IMR-90 (cell line): ENCODE results near the gene LTBP4. TPM values are rescaled to one million over a fixed set of nuclear protein-coding genes. Genes with fewer than 3 reads are reported as not detected.

Experiments
- ATAC-seq: fragments of 200-7000 bp; cut with Tn5 transposase; 2 replicates; pipeline ENCODE4 v1.9.1; 2020; ENCODE audit warnings: low read depth, mild to moderate bottlenecking, moderate library complexity
- BruUV-seq: library from RNA; stranded (reverse); fragments of 400-500 nt; replicated peaks from 2 replicates; lab custom pipeline; 2021; lab: Mats Ljungman, UMichigan
- CTCF ChIA-PET: fragments of 300-600 bp; formaldehyde crosslinking; extraction: SDS; loops from one replicate; lab custom pipeline; 2021; ENCODE audit warnings: antibody characterized with exemption; lab: Yijun Ruan, JAX
- POLR2A ChIA-PET: fragments of 300-600 bp; sonication (Branson Sonifier 250); formaldehyde crosslinking; loops from one replicate; lab custom pipeline; 2022; ENCODE audit warnings: antibody characterized with exemption; ENCODE audit not compliant: unreplicated experiment; lab: Charles Lee
- DNase-seq: peaks from one replicate; pipeline ENCODE4 v3.0.0; 2013
- H2AFZ ChIP-seq: replicated peaks from 2 replicates; pipeline ENCODE3; 2013; ENCODE audit warnings: low read length, mild to moderate bottlenecking; ENCODE audit not compliant: poor library complexity
- H2AK5ac ChIP-seq: 2 replicates; pipeline ENCODE4 v1.6.1; 2013; ENCODE audit warnings: low read depth, low read length, inconsistent platforms
- H2AK9ac ChIP-seq: replicated peaks from 2 replicates; pipeline ENCODE3; 2013; ENCODE audit warnings: mild to moderate bottlenecking, low read depth, low read length, moderate library complexity; ENCODE audit not compliant: poor library complexity
- H2BK120ac ChIP-seq: 2 replicates; pipeline ENCODE4 v1.6.1; 2013; ENCODE audit warnings: low read depth, low read length, inconsistent platforms
- H2BK15ac ChIP-seq: 3 replicates; pipeline ENCODE4 v1.6.1; 2013; ENCODE audit warnings: low read depth, low read length, inconsistent platforms
- H2BK20ac ChIP-seq: 2 replicates; pipeline ENCODE4 v1.6.1; 2013; ENCODE audit warnings: low read depth, mild to moderate bottlenecking, inconsistent platforms, low read length, moderate library complexity
- H2BK5ac ChIP-seq: 2 replicates; pipeline ENCODE4 v1.6.1; 2013; ENCODE audit warnings: mild to moderate bottlenecking, low read depth, low read length, inconsistent platforms; ENCODE audit not compliant: poor library complexity, severe bottlenecking
- H3K14ac ChIP-seq: replicated peaks from 2 replicates; pipeline ENCODE4 v1.6.1; 2013; ENCODE audit warnings: low read depth, low read length, inconsistent platforms
- H3K18ac ChIP-seq: 2 replicates; pipeline ENCODE4 v1.6.1; 2013; ENCODE audit warnings: low read depth, low read length, control low read depth
- H3K23ac ChIP-seq: 2 replicates; pipeline ENCODE4 v1.6.1; 2013; ENCODE audit warnings: low read depth, low read length, inconsistent platforms
- H3K27ac ChIP-seq: 2 replicates; pipeline ENCODE4 v1.5.1; 2013; ENCODE audit warnings: mild to moderate bottlenecking, control low read depth, low read length; ENCODE audit not compliant: insufficient read depth
- H3K27me3 ChIP-seq: 2 replicates; pipeline ENCODE4 v1.6.1; 2013; ENCODE audit warnings: low read length; ENCODE audit not compliant: control insufficient read depth, insufficient read depth
- H3K36me3 ChIP-seq: 2 replicates; pipeline ENCODE4 v1.6.1; 2013; ENCODE audit warnings: low read length, mixed read lengths; ENCODE audit not compliant: control insufficient read depth, insufficient read depth
- H3K4ac ChIP-seq: 2 replicates; pipeline ENCODE4 v1.6.1; 2013; ENCODE audit warnings: low read depth, low read length, inconsistent platforms
- H3K4me1 ChIP-seq: 2 replicates; pipeline ENCODE4 v1.6.1; 2013; ENCODE audit warnings: low read length, mixed read lengths; ENCODE audit not compliant: control insufficient read depth, insufficient read depth
- H3K4me2 ChIP-seq: 2 replicates; pipeline ENCODE4 v1.6.1; 2013; ENCODE audit warnings: low read depth, mild to moderate bottlenecking, control low read depth, low read length, moderate library complexity
- H3K4me3 ChIP-seq: 2 replicates; pipeline ENCODE4 v1.5.1; 2013; ENCODE audit warnings: low read depth, mild to moderate bottlenecking, control low read depth, low read length, moderate library complexity; ENCODE audit not compliant: insufficient read depth
- H3K56ac ChIP-seq: 2 replicates; pipeline ENCODE4 v1.6.1; 2013; ENCODE audit warnings: low read length, inconsistent platforms; ENCODE audit not compliant: insufficient read depth; ENCODE audit errors: extremely low read depth
- H3K79me1 ChIP-seq, 2 experiments: 2 replicates each; pipeline ENCODE4 v1.6.1; 2013; ENCODE audit warnings: low read length in 2 of 2, inconsistent platforms in 1 of 2, low read depth in 1 of 2
- H3K9ac ChIP-seq: 2 replicates; pipeline ENCODE4 v1.6.1; 2013; ENCODE audit warnings: low read depth, low read length, control low read depth
- H3K9me1 ChIP-seq: 2 replicates; pipeline ENCODE4 v1.6.1; 2013; ENCODE audit warnings: low read length, inconsistent platforms; ENCODE audit not compliant: insufficient read depth
- H3K9me3 ChIP-seq: 2 replicates; pipeline ENCODE4 v1.6.1; 2013; ENCODE audit warnings: low read length; ENCODE audit not compliant: control insufficient read depth, insufficient read depth
- H4K20me1 ChIP-seq: 2 replicates; pipeline ENCODE4 v1.6.1; 2013; ENCODE audit warnings: low read length, inconsistent platforms; ENCODE audit not compliant: insufficient read depth
- H4K5ac ChIP-seq: 2 replicates; pipeline ENCODE4 v1.6.1; 2013; ENCODE audit warnings: mild to moderate bottlenecking, low read depth, low read length, control low read depth
- H4K8ac ChIP-seq, 2 experiments: 2 replicates each; pipeline ENCODE4 v1.6.1; 2013; ENCODE audit warnings: low read depth in 2 of 2, low read length in 2 of 2, control low read depth in 1 of 2, inconsistent platforms in 1 of 2
- H4K91ac ChIP-seq: 2 replicates; pipeline ENCODE4 v1.6.1; 2013; ENCODE audit warnings: low read depth, low read length, inconsistent platforms; ENCODE audit not compliant: insufficient read depth
- BHLHE40 ChIP-seq: fragments of 150-350 bp; IDR thresholded peaks from 2 replicates; pipeline ENCODE4 v1.6.1; 2016; ENCODE audit warnings: mild to moderate bottlenecking, low read depth, low read length
- CEBPB ChIP-seq: IDR thresholded peaks from 2 replicates; pipeline ENCODE4 v1.6.1; 2012; ENCODE audit warnings: low read depth, low read length, improper control_type of control experiment
- CHD1 ChIP-seq: IDR thresholded peaks from 2 replicates; pipeline ENCODE4 v1.6.1; 2012; ENCODE audit warnings: low read depth, low read length, improper control_type of control experiment
- FOS ChIP-seq: fragments of 150-350 bp; IDR thresholded peaks from 2 replicates; pipeline ENCODE4 v1.6.1; 2016; ENCODE audit warnings: low read depth, low read length
- MAFK ChIP-seq: IDR thresholded peaks from 2 replicates; pipeline ENCODE4 v1.6.1; 2012; ENCODE audit warnings: low read depth, low read length, improper control_type of control experiment
- MXI1 ChIP-seq: IDR thresholded peaks from 2 replicates; pipeline ENCODE4 v1.6.1; 2012; ENCODE audit warnings: low read depth, mild to moderate bottlenecking, low read length, moderate library complexity, borderline replicate concordance
- NFE2L2 ChIP-seq: fragments of 150-350 bp; IDR thresholded peaks from 2 replicates; pipeline ENCODE4 v1.6.1; 2016; ENCODE audit warnings: low read depth, mild to moderate bottlenecking, low read length
- POLR2A ChIP-seq: IDR thresholded peaks from 2 replicates; pipeline ENCODE4 v1.6.1; 2012; ENCODE audit warnings: mild to moderate bottlenecking, low read depth, low read length
- RAD21 ChIP-seq: IDR thresholded peaks from 2 replicates; pipeline ENCODE4 v1.6.1; 2012; ENCODE audit warnings: low read length, improper control_type of control experiment
- RCOR1 ChIP-seq: IDR thresholded peaks from 2 replicates; pipeline ENCODE4 v1.6.1; 2012; ENCODE audit warnings: mild to moderate bottlenecking, low read length, improper control_type of control experiment; ENCODE audit not compliant: insufficient replicate concordance
- RFX5 ChIP-seq: IDR thresholded peaks from 2 replicates; pipeline ENCODE4 v1.8.0; 2012; ENCODE audit warnings: low read depth, mild to moderate bottlenecking, low read length, moderate library complexity
- SMC3 ChIP-seq: fragments of 150-350 bp; IDR thresholded peaks from 2 replicates; pipeline ENCODE4 v1.6.1; 2016; ENCODE audit warnings: low read depth, mild to moderate bottlenecking, antibody characterized with exemption, low read length, moderate library complexity
- WGBS, 2 experiments: methylation state at CpG; one replicate each; pipeline versions ENCODE4 v1.1.5 to v1.1.7; 2013; ENCODE audit warnings: missing lambda C conversion rate in 2 of 2; ENCODE audit not compliant: insufficient read length in 1 of 2; ENCODE audit errors: extremely low coverage in 2 of 2; 5-methylcytosine and 5-hydroxymethylcytosine counted together
- dilution Hi-C: fragments of 300-500 bp; cut with HindIII; formaldehyde crosslinking; loops from one replicate; pipeline ENCODE4 v1.14.3; 2018; ENCODE audit warnings: low sequenced_read_pairs; ENCODE audit not compliant: unreplicated experiment
- in situ Hi-C: fragments of 300-500 bp; cut with MboI; formaldehyde crosslinking; loops from 3 replicates; pipeline ENCODE4 v1.14.3; 2019; ENCODE audit warnings: low sequenced_read_pairs, inconsistent platforms, mixed read lengths
- intact Hi-C: fragments of 100-400 bp; cut with micrococcal nuclease; formaldehyde crosslinking; loops from 2 replicates; pipeline ENCODE4 v1.10.0; 2022
- polyA plus RNA-seq, 3 experiments: library from polyadenylated mRNA; depleted of rRNA; stranded (reverse); fragments of >200 nt; gene quantifications; 2 replicates each; pipeline ENCODE4 v1.2.3, GENCODE V29; 2012; ENCODE audit warnings: low replicate concordance in 1 of 3
- total RNA-seq: library from RNA; depleted of rRNA; stranded (reverse); fragments of >200 nt; gene quantifications from 2 replicates; pipeline ENCODE4 v1.2.3, GENCODE V29; 2012
- TF ChIP-seq, protein P1 (sequence below): fragments of 150-350 bp; IDR thresholded peaks from 2 replicates; pipeline ENCODE4 v1.6.1; 2016; ENCODE audit warnings: low read depth, mild to moderate bottlenecking, low read length, moderate library complexity, borderline replicate concordance
- TF ChIP-seq, protein P2 (sequence below): fragments of 150-350 bp; IDR thresholded peaks from 2 replicates; pipeline ENCODE4 v1.6.1; 2017; ENCODE audit warnings: mild to moderate bottlenecking, antibody characterized with exemption, low read length, low read depth
- TF ChIP-seq, protein P3 (sequence below): conservative IDR thresholded peaks from 2 replicates; pipeline ENCODE4 v1.5.1; 2012; ENCODE audit warnings: mild to moderate bottlenecking, low read depth, low read length, improper control_type of control experiment

LTBP4 gene
- total and polyA plus RNA-seq, 2 of the 4 experiments (the other 2 are of a cell fraction), result 14.7 to 70.3 TPM

DNA sequence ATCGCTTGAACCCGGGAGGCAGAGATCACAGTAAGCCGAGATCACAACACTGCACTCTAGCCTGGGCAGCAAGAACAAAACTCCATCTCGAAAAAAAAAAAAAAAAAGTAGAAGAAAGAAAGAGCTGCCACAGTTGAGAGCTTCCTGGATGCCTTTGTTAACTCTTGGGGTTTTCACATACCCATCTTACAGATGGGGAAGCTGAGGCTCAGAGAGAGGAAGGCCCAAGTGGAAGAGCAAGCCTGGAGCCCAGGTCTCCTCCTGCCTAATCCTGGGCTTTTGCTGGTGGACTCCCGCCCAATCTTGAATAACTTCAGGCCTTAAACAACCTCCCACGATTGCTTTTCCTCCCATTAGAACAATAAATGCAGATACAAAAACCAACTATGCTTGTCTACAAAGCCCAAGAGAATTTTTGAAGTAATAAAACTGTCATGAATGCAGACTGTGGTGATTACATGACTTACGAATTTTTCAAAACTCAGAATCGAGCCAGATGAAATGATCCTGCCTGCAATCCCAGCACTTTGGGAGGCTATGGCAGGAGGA is 41.7 kb downstream of the LTBP4 start:
- Histone ChIP-seq H4K20me1 (no peaks in the 10 kb centered on the region), H3K9me3 (no peaks in the 10 kb centered on the region), H2BK120ac (peak overlapping the region; percentile 83), H4K91ac (0 out of 2 replicates have a peak overlapping the region, but pooled peaks have one; percentile 25), H4K8ac (peak overlapping the region in 1 of 2 experiments; percentile 9; a peak in 1 of 4 replicates), H3K36me3 (no peaks in the 10 kb centered on the region), H2BK5ac (no peak overlapping the region), H3K4me2 (no peak overlapping the region), H3K79me1 (no peaks in the 10 kb centered on the region), H2AK9ac (no peak overlapping the region), H3K4me1 (peaks cover 21% of the 10 kb centered on the region), H2BK15ac (peak overlapping the region; percentile 66; the same call in 2 of the 3 replicates), H4K5ac (no peak overlapping the region; the same call in 1 of the 2 replicates), H3K9me1 (peaks cover 5% of the 10 kb centered on the region), H3K56ac (peak overlapping the region; percentile 55; the same call in 1 of the 2 replicates), H2AFZ (no peak overlapping the region), H3K18ac (no peak overlapping the region; the same call in 1 of the 2 replicates), H3K14ac (no peak overlapping the region), H2AK5ac (peak overlapping the region; percentile 80; the same call in 1 of the 2 replicates), H2BK20ac (peak overlapping the region; percentile 83), H3K23ac (no peak overlapping the region; the same call in 1 of the 2 replicates), H3K4ac (peak overlapping the region; percentile 95), H3K4me3 (no peak overlapping the region), H3K27ac (peak overlapping the region; percentile 12; the same call in 1 of the 2 replicates), H3K27me3 (no peaks in the 10 kb centered on the region), H3K9ac (no peak overlapping the region)
- in situ Hi-C loops (no loop called here), dilution Hi-C loops (no loop called here), intact Hi-C loops (no loop called here)
- CTCF ChIA-PET, result interaction anchor here (4.3 kb wide), 1 partner anchor 9 kb away, joined by 32 read pairs; no protein-coding TSS in a partner anchor
- POLR2A ChIA-PET, result no interaction called here
- ATAC-seq (no peak), DNase-seq (no peak)
- BruUV-seq, result no TSS peak
- WGBS, 2 experiments, result 82% methylated on average over 3 of the region's 8 CpGs; no CpG with 5 or more reads in 1 of the 2 experiments
- no peak for TF ChIP-seq CEBPB
- TF ChIP-seq POLR2A, result no peak
- no peak for TF ChIP-seq RCOR1
- no peak for TF ChIP-seq MAFK
- no peak for TF ChIP-seq FOS
- TF ChIP-seq RAD21, result no peak
- TF ChIP-seq, protein P1, sequence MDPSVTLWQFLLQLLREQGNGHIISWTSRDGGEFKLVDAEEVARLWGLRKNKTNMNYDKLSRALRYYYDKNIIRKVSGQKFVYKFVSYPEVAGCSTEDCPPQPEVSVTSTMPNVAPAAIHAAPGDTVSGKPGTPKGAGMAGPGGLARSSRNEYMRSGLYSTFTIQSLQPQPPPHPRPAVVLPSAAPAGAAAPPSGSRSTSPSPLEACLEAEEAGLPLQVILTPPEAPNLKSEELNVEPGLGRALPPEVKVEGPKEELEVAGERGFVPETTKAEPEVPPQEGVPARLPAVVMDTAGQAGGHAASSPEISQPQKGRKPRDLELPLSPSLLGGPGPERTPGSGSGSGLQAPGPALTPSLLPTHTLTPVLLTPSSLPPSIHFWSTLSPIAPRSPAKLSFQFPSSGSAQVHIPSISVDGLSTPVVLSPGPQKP, result no peak
- TF ChIP-seq, protein P2, sequence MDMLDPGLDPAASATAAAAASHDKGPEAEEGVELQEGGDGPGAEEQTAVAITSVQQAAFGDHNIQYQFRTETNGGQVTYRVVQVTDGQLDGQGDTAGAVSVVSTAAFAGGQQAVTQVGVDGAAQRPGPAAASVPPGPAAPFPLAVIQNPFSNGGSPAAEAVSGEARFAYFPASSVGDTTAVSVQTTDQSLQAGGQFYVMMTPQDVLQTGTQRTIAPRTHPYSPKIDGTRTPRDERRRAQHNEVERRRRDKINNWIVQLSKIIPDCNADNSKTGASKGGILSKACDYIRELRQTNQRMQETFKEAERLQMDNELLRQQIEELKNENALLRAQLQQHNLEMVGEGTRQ, result no peak
- TF ChIP-seq CHD1, result no peak
- TF ChIP-seq, protein P3, sequence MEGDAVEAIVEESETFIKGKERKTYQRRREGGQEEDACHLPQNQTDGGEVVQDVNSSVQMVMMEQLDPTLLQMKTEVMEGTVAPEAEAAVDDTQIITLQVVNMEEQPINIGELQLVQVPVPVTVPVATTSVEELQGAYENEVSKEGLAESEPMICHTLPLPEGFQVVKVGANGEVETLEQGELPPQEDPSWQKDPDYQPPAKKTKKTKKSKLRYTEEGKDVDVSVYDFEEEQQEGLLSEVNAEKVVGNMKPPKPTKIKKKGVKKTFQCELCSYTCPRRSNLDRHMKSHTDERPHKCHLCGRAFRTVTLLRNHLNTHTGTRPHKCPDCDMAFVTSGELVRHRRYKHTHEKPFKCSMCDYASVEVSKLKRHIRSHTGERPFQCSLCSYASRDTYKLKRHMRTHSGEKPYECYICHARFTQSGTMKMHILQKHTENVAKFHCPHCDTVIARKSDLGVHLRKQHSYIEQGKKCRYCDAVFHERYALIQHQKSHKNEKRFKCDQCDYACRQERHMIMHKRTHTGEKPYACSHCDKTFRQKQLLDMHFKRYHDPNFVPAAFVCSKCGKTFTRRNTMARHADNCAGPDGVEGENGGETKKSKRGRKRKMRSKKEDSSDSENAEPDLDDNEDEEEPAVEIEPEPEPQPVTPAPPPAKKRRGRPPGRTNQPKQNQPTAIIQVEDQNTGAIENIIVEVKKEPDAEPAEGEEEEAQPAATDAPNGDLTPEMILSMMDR, result no peak
- TF ChIP-seq MXI1, result no peak
- TF ChIP-seq RFX5, result no peak
- no peak for TF ChIP-seq BHLHE40
- TF ChIP-seq NFE2L2, result no peak
- TF ChIP-seq SMC3, result no peak
